Osteoblast (primary cell): ENCODE data around the gene LRRTM2. TPM values are rescaled to one million over a fixed set of nuclear protein-coding genes. Genes with fewer than 3 reads are reported as not detected.
A peak's percentile ranks its signal among the peaks of the same experiment; 100 is the strongest.

Experiments used
- DNase-seq: peaks from one replicate; pipeline ENCODE4 v3.0.0; 2011; ENCODE audit warnings: low spot score, mixed read lengths; ENCODE audit not compliant: insufficient read length; ENCODE audit errors: missing footprints
- H2AFZ ChIP-seq: 2 replicates; pipeline ENCODE4 v1.6.0; 2011; ENCODE audit warnings: mild to moderate bottlenecking, low read length
- H3K27ac ChIP-seq: 2 replicates; pipeline ENCODE4 v1.5.1; 2011; ENCODE audit warnings: mild to moderate bottlenecking, low read depth, low read length, moderate library complexity
- H3K27me3 ChIP-seq: 2 replicates; pipeline ENCODE4 v1.6.0; 2012; ENCODE audit warnings: mild to moderate bottlenecking, control low read depth, inconsistent platforms, low read length, moderate library complexity; ENCODE audit not compliant: insufficient read depth
- H3K36me3 ChIP-seq: 2 replicates; pipeline ENCODE4 v1.5.1; 2011; ENCODE audit warnings: mild to moderate bottlenecking, low read length, control low read depth, moderate library complexity; ENCODE audit not compliant: insufficient read depth
- H3K4me1 ChIP-seq: 2 replicates; pipeline ENCODE4 v1.5.1; 2011; ENCODE audit warnings: mild to moderate bottlenecking, low read length, control low read depth, moderate library complexity; ENCODE audit not compliant: insufficient read depth
- H3K4me2 ChIP-seq: 2 replicates; pipeline ENCODE4 v1.6.0; 2011; ENCODE audit warnings: mild to moderate bottlenecking, low read length; ENCODE audit not compliant: insufficient read depth
- H3K4me3 ChIP-seq: fragments of 200-600 bp; sonication (generic); 3 replicates; pipeline ENCODE4 v1.5.1; 2012; ENCODE audit warnings: mild to moderate bottlenecking, low read length, inconsistent platforms; ENCODE audit not compliant: insufficient read depth
- H3K79me2 ChIP-seq: 2 replicates; pipeline ENCODE4 v1.6.0; 2012; ENCODE audit warnings: mild to moderate bottlenecking, low read length, control low read depth, inconsistent platforms; ENCODE audit not compliant: insufficient read depth
- H3K9me3 ChIP-seq: 2 replicates; pipeline ENCODE4 v1.5.1; 2011; ENCODE audit warnings: low read depth, low read length, control low read depth
- H4K20me1 ChIP-seq: 2 replicates; pipeline ENCODE4 v1.6.0; 2012; ENCODE audit warnings: mild to moderate bottlenecking, low read length, control low read depth; ENCODE audit not compliant: insufficient read depth
- CTCF ChIP-seq: IDR thresholded peaks from 2 replicates; pipeline ENCODE4 v1.5.1; 2011; ENCODE audit warnings: mild to moderate bottlenecking, low read depth, low read length, moderate library complexity; ENCODE audit errors: extremely low read depth
- total RNA-seq: library from RNA; depleted of rRNA; stranded (reverse); fragments of >200 nt; gene quantifications from 2 replicates; pipeline ENCODE4 v1.2.3, GENCODE V29; 2012

Gene LRRTM2
- total RNA-seq, 1 donor: under 0.01 TPM

GRCh38 chr5:138869763-138870500 is 5.2 kb downstream of the LRRTM2 start:
- DNase-seq: no peak
- H3K9me3 ChIP-seq: no peaks in the 10 kb centered on the region
- H3K79me2 ChIP-seq: peaks cover 92% of the 10 kb centered on the region
- peak overlapping the region; percentile 11 for H3K4me3 ChIP-seq
- H3K4me2 ChIP-seq: peak overlapping the region; percentile 46
- H3K36me3 ChIP-seq: no peaks in the 10 kb centered on the region
- H2AFZ ChIP-seq: no peak overlapping the region
- TF ChIP-seq CTCF: no peak
- peak overlapping the region; percentile 58 for H3K27ac ChIP-seq
- no peaks in the 10 kb centered on the region for H3K27me3 ChIP-seq
- peaks cover 47% of the 10 kb centered on the region for H3K4me1 ChIP-seq
- H4K20me1 ChIP-seq: peaks cover 34% of the 10 kb centered on the region

- no peaks in the 10 kb centered on the region for H3K27me3 ChIP-seq
- H4K20me1 ChIP-seq: peaks cover 34% of the 10 kb centered on the region
- no peak overlapping the region for H2AFZ ChIP-seq
- no peak overlapping the region for H3K4me3 ChIP-seq
- H3K9me3 ChIP-seq: no peaks in the 10 kb centered on the region
- peak overlapping the region; percentile 58 for H3K27ac ChIP-seq
- H3K4me1 ChIP-seq: peaks cover 38% of the 10 kb centered on the region
- TF ChIP-seq CTCF: no peak
- peaks cover 91% of the 10 kb centered on the region for H3K79me2 ChIP-seq
- H3K36me3 ChIP-seq: no peaks in the 10 kb centered on the region
- no peak overlapping the region for H3K4me2 ChIP-seq
- no peak for DNase-seq
These were observed 6.1 kb downstream of the LRRTM2 start for GRCh38 chr5:138869038-138869437.

GRCh38 chr5:138867011-138867410 is 8.1 kb downstream of the LRRTM2 start:
- H3K27ac ChIP-seq: no peak overlapping the region
- peaks cover 88% of the 10 kb centered on the region for H3K79me2 ChIP-seq
- H3K9me3 ChIP-seq: no peaks in the 10 kb centered on the region
- no peak overlapping the region for H2AFZ ChIP-seq
- H3K27me3 ChIP-seq: no peaks in the 10 kb centered on the region
- no peak for TF ChIP-seq CTCF
- H3K4me3 ChIP-seq: no peak overlapping the region
- no peak overlapping the region for H3K4me2 ChIP-seq
- H3K36me3 ChIP-seq: peaks cover 5% of the 10 kb centered on the region
- DNase-seq: no peak
- H3K4me1 ChIP-seq: peaks cover 25% of the 10 kb centered on the region
- H4K20me1 ChIP-seq: peaks cover 17% of the 10 kb centered on the region

GRCh38 chr5:138853132-138853531 is 22.0 kb downstream of the LRRTM2 start:
- Histone ChIP-seq H3K36me3 (no peaks in the 10 kb centered on the region), H3K9me3 (no peaks in the 10 kb centered on the region), H3K4me3 (no peak overlapping the region), H3K4me1 (peaks cover 22% of the 10 kb centered on the region), H2AFZ (no peak overlapping the region), H4K20me1 (peaks cover 16% of the 10 kb centered on the region), H3K4me2 (no peak overlapping the region), H3K27ac (no peak overlapping the region), H3K79me2 (peaks cover 92% of the 10 kb centered on the region), H3K27me3 (no peaks in the 10 kb centered on the region)
- no peak for TF ChIP-seq CTCF
- DNase-seq: no peak
